GM18951 (cell line): ENCODE measurements around the gene GLI1.

Experiments
- POLR2A ChIP-seq: IDR thresholded peaks from 4 replicates; pipeline ENCODE4 v1.6.1; 2011; ENCODE audit warnings: mild to moderate bottlenecking; ENCODE audit not compliant: insufficient read length, insufficient read depth; ENCODE audit errors: extremely low read depth
- in situ Hi-C: fragments of 300-500 bp; cut with MboI; formaldehyde crosslinking; loops from one replicate; pipeline ENCODE4 v1.12.0; 2022; ENCODE audit warnings: low sequenced_read_pairs, mixed read lengths, inconsistent platforms; ENCODE audit not compliant: unreplicated experiment

The GLI1 gene

DNA sequence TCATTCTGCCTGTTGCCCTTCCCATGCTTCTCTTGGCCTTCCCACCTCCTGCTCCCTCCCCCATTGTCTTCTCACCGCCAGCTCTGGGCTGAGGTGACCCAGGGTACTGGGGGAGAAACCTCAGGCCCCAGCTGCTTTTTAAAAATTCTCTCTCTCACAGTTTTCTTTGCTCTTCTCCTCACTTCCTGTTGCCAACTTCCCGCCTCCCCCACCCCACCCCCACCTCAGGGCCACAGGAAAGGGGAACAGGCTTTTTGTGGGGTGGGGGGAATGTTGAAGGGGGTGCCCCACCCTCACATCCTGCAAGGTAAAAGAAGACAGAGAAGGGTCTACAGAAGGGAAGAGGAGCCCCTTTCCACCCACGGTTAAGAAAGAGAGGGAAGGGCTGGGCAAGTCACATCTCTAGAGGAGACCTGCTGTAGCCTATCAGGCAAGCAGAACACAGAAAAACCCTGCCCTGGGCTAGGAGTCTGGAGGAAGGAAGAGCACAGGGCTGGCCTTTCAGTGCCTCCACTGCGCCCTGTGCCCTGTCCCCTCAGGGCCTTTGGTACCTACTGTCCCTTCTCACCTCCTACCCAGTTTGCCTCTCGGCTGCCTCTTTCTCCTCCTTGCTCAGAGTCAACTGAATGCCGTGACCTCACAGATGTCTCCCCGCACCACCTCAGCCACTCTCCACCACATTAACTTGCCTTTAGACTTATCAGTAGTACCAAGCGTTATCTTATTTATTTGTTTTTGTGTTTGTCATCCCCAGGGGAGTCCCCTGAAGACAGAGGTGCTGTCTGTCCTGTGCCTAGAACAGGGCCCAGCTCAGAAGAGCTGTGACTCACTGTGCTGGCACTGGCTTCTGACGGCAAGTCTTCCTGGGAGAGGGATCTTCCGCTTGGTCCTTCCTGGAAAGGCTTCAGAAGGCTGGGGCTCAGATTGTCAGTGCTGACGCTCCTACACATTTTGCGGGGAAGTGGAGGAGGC lies 18.4 kb downstream of the GLI1 start:
- peak; percentile 52 for TF ChIP-seq POLR2A
- in situ Hi-C loops = no loop called here

DNA sequence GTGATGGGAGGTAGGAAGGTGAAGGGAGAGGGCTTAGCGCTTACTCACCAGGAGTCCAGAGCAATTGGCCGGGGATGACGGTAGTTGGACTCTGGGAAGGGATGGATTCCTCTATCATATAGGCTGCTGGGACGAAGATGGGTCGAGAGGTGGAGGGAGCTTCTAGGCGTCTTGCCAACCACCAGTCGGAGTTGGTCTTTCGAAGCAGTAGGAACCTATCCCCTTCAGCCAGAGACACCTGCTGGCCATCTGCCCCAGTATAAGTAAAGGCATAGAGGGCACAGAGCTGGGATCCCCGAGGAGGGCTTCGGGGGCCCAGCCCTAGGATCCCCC lies 19.4 kb downstream of the GLI1 start:
- TF ChIP-seq POLR2A = no peak
- in situ Hi-C loops = no loop called here

- TF ChIP-seq POLR2A = peak; percentile 32
Measured at GRCh38 chr12:57479376-57480115, 20.0 kb downstream of the GLI1 start, which contains the start of gene ARHGAP9. Gene ARHGAP9, minus strand, starts transcription at chr12:57479866. Its CDS starts 460 bp downstream, at chr12:57479406.

DNA sequence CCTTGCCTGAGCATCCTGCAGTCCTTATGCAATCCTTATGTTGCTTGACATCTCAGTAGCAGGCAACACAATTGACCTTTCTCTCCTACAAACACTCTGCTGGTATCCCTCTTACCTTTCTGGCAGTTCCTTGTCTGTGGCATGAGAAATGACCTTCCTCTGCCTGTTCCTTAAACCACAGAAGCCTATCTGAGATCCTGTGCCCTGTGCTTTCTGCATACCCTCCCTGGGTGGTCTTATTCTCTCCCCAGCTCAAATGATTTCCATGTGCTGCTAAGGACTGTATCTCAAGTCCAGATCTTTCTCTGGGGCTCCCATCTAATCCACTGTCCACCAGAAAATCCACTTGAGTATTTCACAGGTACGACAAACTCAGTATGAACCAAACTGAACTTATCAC lies 22.1 kb downstream of the GLI1 start:
- no peak for TF ChIP-seq POLR2A
- in situ Hi-C loops = no loop called here

More at GRCh38 chr12:57479376-57480115, 20.0 kb downstream of the GLI1 start, which contains the start of gene ARHGAP9:
- in situ Hi-C loops = no loop called here

DNA sequence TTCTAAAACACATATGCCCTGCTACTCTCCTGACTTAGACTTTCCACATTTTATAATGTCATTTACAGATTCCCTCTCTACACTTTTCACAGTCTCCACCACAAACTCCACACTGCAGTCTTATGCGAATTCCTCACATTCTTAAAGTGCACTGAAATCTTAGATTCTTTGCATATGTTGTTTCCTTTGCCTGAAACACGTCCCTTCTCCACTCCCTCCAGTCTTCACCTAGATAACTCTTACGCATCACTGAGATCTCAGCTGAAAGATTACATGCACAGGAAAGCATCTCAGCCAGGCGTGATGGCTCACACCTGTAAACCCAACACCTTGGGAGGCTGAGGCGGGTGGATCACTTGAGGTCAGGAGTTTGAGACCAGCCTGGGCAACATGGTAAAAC lies 23.9 kb downstream of the GLI1 start:
- TF ChIP-seq POLR2A = no peak
- in situ Hi-C loops = no loop called here

- in situ Hi-C loops = no loop called here
Measured at GRCh38 chr12:57485695-57486094, 26.1 kb downstream of the GLI1 start.

DNA sequence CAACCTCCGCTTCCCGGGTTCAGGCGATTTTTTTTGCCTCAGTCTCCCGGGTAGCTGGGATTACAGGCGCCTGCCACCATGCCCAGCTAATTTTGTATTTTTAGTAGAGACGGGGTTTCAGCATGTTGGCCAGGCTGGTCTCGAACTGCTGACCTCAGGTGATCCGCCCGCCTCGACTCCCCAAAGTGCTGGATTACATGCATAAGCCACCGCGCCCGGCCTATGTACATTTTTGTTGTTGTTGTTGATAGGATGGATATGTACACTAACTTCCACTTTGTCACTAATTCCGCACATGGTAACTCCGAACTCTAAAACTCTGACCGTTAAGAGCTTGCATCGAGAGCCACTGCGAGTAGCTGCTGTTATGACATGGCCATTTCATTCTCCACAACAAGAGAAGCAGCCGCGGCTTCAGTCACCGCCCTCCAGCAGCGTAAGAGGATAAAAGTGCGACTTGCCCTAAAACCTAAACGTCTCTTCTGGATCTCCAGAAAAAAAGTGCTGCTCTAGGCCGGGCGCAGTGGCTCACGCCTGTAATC lies 27.5 kb downstream of the GLI1 start:
- in situ Hi-C loops = no loop called here

More at GRCh38 chr12:57485695-57486094, 26.1 kb downstream of the GLI1 start:
- TF ChIP-seq POLR2A = no peak

GRCh38 chr12:57487597-57488401 lies 28.2 kb downstream of the GLI1 start, which contains the start of gene MARS1:
Gene MARS1, plus strand, starts transcription at chr12:57488068. Its CDS starts 23 bp downstream, at chr12:57488091.
- TF ChIP-seq POLR2A = peak; percentile 86
- in situ Hi-C loops = no loop called here

More for the DNA sequence above, 27.5 kb downstream of the GLI1 start:
- no peak for TF ChIP-seq POLR2A

GRCh38 chr12:57488402-57489156 lies 29.0 kb downstream of the GLI1 start:
- no peak for TF ChIP-seq POLR2A
- in situ Hi-C loops = no loop called here

DNA sequence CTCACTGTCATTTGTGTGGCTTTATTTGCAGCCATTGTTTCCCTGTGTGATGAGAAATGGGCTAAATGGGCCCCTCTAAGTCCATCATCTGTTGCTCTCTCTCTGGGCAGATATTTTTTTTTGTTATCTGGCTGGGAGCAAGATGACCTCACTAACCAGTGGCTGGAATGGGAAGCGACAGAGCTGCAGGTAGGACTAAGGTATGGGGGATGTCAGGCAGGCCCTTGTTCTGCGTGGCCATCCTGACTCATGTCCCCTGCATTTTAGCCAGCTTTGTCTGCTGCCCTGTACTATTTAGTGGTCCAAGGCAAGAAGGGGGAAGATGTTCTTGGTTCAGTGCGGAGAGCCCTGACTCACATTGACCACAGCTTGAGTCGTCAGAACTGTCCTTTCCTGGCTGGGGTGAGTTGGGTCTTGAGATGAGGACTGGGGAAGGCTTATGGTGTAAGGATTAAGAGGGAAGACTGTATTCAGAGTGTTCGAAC lies 29.6 kb downstream of the GLI1 start:
- no peak for TF ChIP-seq POLR2A
- in situ Hi-C loops = no loop called here

DNA sequence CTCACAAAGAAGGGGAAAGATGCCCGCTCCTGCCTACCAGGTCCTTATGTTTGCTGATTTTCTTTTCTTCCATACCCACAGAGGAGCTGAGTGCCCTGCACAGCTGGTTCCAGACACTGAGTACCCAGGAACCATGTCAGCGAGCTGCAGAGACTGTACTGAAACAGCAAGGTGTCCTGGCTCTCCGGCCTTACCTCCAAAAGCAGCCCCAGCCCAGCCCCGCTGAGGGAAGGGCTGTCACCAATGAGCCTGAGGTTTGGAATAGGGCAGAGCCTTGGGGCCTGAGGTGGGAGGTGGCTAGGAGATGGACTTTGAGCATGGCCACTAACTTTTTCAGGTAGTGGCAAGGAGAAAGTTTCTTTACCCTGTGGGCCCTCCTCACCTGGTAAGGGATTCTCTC lies 30.5 kb downstream of the GLI1 start:
- in situ Hi-C loops = no loop called here
- no peak for TF ChIP-seq POLR2A
